T-cell (primary cell): Measurements from ENCODE around the gene ARHGEF11. TPM values are rescaled to one million over a fixed set of nuclear protein-coding genes. Genes with fewer than 3 reads are reported as not detected.
"Not testable (repeated sequence)": the region's sequence is repeated elsewhere in the genome, so short reads cannot be mapped to it uniquely, and the experiment has no call there.

Experiments
- ATAC-seq, 4 experiments: fragments of 200-7000 bp in 3 of 4; fragments of 150-1000 bp in 1 of 4; cut with Tn5 transposase; replicated peaks in 1 of 4; 1 replicate in 3 of 4; 2 replicates in 1 of 4; pipeline ENCODE4 v1.10.0; 2021; ENCODE audit warnings: moderate library complexity in 3 of 4, mild to moderate bottlenecking in 2 of 4, moderate number of reproducible peaks in 1 of 4
- CTCF ChIA-PET, 2 donors: fragments of 300-600 bp; sonication (Branson Sonifier 250); formaldehyde crosslinking; loops; one replicate each; lab custom pipeline; 2022; ENCODE audit warnings: antibody characterized with exemption in 2 of 2; lab: Charles Lee
- POLR2A ChIA-PET, 2 donors: fragments of 300-600 bp; sonication (Branson Sonifier 250); formaldehyde crosslinking; loops; one replicate each; lab custom pipeline; 2022; ENCODE audit warnings: antibody characterized with exemption in 2 of 2; lab: Charles Lee
- DNase-seq, 35 experiments: peaks; one replicate each; pipeline versions ENCODE4 v3.0.0 to v3.0.0-alpha.2; 2013 to 2023
- H3K27ac ChIP-seq: one replicate; pipeline ENCODE4 v1.5.1; 2013; ENCODE audit warnings: low read length
- H3K27me3 ChIP-seq, 2 experiments: replicated peaks in 1 of 2; 1 replicate in 1 of 2; 2 replicates in 1 of 2; pipeline versions ENCODE4 v1.6.1 to v1.7.0; 2013; ENCODE audit warnings: low read length in 1 of 2, mixed read lengths in 1 of 2; ENCODE audit not compliant: control insufficient read depth in 2 of 2, insufficient read depth in 2 of 2; ENCODE audit errors: extremely low read depth in 1 of 2
- H3K36me3 ChIP-seq, 2 donors: 1 replicate in 1 of 2; 2 replicates in 1 of 2; pipeline versions ENCODE4 v1.6.1 to v1.7.0; 2013; ENCODE audit warnings: low read length in 1 of 2; ENCODE audit not compliant: control insufficient read depth in 2 of 2, insufficient read depth in 1 of 2; ENCODE audit errors: extremely low read depth in 1 of 2
- H3K4me1 ChIP-seq, 2 experiments: 1 replicate in 1 of 2; 2 replicates in 1 of 2; pipeline versions ENCODE4 v1.6.1 to v1.7.0; 2013; ENCODE audit warnings: low read length in 2 of 2, mixed read lengths in 1 of 2; ENCODE audit not compliant: insufficient read depth in 2 of 2, control insufficient read depth in 1 of 2; ENCODE audit errors: extremely low read depth in 1 of 2
- H3K4me3 ChIP-seq, 2 donors: 1 replicate in 1 of 2; 2 replicates in 1 of 2; pipeline versions ENCODE4 v1.5.1 to v1.7.0; 2013; ENCODE audit warnings: mild to moderate bottlenecking in 2 of 2, low read length in 1 of 2, moderate library complexity in 1 of 2; ENCODE audit not compliant: control insufficient read depth in 1 of 2; ENCODE audit errors: extremely low read depth in 1 of 2
- H3K9me3 ChIP-seq: 2 replicates; pipeline ENCODE4 v1.7.0; 2013
- H3K27ac Mint-ChIP-seq, 2 donors: one replicate each; pipeline ENCODE4 v1.8.0; 2020 to 2021; ENCODE audit warnings: mild to moderate bottlenecking in 2 of 2, mixed read lengths in 2 of 2
- H3K27me3 Mint-ChIP-seq, 2 donors: one replicate each; pipeline ENCODE4 v1.8.0; 2021 to 2022; ENCODE audit warnings: mixed read lengths in 2 of 2
- H3K36me3 Mint-ChIP-seq: one replicate; pipeline ENCODE4 v1.8.0; 2021; ENCODE audit warnings: mixed read lengths
- H3K4me1 Mint-ChIP-seq, 3 donors: one replicate each; pipeline ENCODE4 v1.8.0; 2020 to 2022; ENCODE audit warnings: mixed read lengths in 3 of 3, mild to moderate bottlenecking in 1 of 3
- H3K4me3 Mint-ChIP-seq, 3 donors: one replicate each; pipeline ENCODE4 v1.8.0; 2020 to 2022; ENCODE audit warnings: mild to moderate bottlenecking in 3 of 3, mixed read lengths in 3 of 3, moderate library complexity in 3 of 3
- H3K9me3 Mint-ChIP-seq, 3 donors: one replicate each; pipeline ENCODE4 v1.8.0; 2020 to 2022; ENCODE audit warnings: mixed read lengths in 3 of 3
- WGBS: methylation state at CpG from one replicate; pipeline ENCODE4 v1.1.5; 2013; ENCODE audit warnings: missing lambda C conversion rate; ENCODE audit not compliant: insufficient coverage; 5-methylcytosine and 5-hydroxymethylcytosine counted together
- total RNA-seq, 35 experiments: library from RNA in 6 of 35; stranded (reverse) in 6 of 35; fragments of 120-200 nt in 1 of 35; gene quantifications; one replicate each; pipeline versions ENCODE4 v1.2.1 to v1.2.4 and lab custom pipeline; 2013 to 2026

The ARHGEF11 gene
- total RNA-seq, 5 donors from 2014 or later (not counting 1 experiment from before 2014, with no cell fraction given), result 20.7 to 34.6 (median 34.1) TPM

DNA sequence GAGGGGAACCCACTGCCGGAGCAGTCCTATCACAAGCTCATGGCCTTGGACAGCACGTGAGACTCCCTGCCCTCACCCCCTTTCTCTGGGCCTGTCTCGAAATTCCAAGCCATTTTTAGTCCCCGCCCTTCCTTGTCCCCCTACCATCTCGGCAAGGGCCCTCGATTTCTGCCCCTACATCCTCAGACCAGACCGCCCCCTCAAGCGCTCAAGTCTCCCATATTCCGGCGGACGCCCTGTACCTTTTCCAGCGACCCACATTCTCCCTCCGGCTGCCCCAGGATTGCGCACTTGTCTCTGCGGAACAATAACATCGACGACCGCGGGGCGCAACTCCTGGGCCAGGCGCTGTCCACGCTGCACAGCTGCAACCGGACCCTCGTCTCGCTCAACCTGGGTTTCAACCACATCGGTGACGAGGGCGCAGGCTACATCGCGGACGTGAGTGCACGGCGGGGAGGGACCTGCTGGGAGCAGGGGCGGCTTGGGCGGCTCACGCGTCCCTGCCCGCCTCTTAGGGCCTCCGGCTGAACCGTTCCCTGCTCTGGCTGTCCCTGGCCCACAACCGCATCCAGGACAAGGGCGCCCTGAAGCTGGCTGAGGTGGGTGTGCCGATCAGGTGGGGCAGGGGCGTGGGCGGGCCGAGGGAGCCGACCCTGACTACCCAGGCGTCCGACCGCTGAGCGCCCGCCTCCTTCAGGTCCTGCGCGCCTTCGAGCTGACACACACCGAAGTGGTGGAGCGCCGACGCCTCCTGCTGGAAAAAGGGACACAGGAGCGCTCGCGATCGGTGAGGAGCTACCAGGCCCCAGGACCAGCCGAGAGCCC lies 118.1 kb downstream of the ARHGEF11 start:
- peaks cover 17 to 41% (median 28%) of the 10 kb centered on the region in 3 donors for H3K4me1 Mint-ChIP-seq
- H3K27ac Mint-ChIP-seq, result no peak overlapping the region
- Histone ChIP-seq H3K9me3 (no peaks in the 10 kb centered on the region), H3K27me3 (peaks cover 10 to 89% of the 10 kb centered on the region in 2 experiments), H3K27ac (no peak overlapping the region), H3K4me3 (no peak overlapping the region), H3K36me3 (no peaks in the 10 kb centered on the region), H3K4me1 (peaks cover 0 to 24% of the 10 kb centered on the region in 2 experiments)
- no peaks in the 10 kb centered on the region for H3K9me3 Mint-ChIP-seq
- DNase-seq (peak; percentile 22 to 73 (median 48)), ATAC-seq (peak; percentile 76 to 86 (median 80))
- peak overlapping the region in 1 of 3 donors; percentile 67 for H3K4me3 Mint-ChIP-seq
- H3K36me3 Mint-ChIP-seq, result no peaks in the 10 kb centered on the region
- ChIA-PET POLR2A (interaction anchor here in 1 of 2 donors (0.7 kb wide), 1 partner anchor 67 kb away, joined by 4 read pairs; the partner anchor contains the start of gene NTRK1), CTCF (interaction anchor here (0.8 to 1.3 kb wide), 4 partner anchors 10 to 243 kb away, joined by 3 to 6 read pairs (median 3); partner anchors contain the start of gene PEAR1 (in 1 of the 2))
- 7% methylated on average over 63 of the region's 64 CpGs for WGBS
- H3K27me3 Mint-ChIP-seq, result peaks cover 62 to 89% of the 10 kb centered on the region in 2 donors

DNA sequence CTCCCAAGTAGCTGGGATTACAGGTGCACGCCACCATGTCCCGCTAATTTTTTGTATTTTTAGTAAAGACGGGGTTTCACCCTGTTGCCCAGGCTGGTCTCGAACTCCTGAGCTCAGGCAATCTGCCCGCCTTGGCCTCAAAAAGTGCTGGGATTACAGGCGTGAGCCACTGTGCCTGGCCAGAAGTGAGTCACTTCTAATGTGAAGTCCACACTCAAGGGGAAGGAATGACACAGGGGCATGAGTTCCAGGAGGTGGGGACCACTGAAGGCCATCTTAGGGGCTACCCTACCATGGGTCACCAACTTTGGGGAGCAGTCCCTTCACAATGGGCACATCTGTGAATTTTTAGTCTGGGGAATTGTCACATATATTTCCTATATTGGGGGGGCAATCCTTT lies 118.8 kb downstream of the ARHGEF11 start:
- H3K4me1 ChIP-seq, result peaks cover 0 to 24% of the 10 kb centered on the region in 2 experiments
- H3K27me3 ChIP-seq, result peaks cover 15 to 90% of the 10 kb centered on the region in 2 experiments
- not testable (repeated sequence) for ATAC-seq, H3K36me3 Mint-ChIP-seq, H3K9me3 ChIP-seq, DNase-seq, H3K27ac ChIP-seq, H3K27ac Mint-ChIP-seq, H3K36me3 ChIP-seq, H3K9me3 Mint-ChIP-seq, H3K4me3 ChIP-seq
- CTCF ChIA-PET, result interaction anchor here (0.6 to 1.3 kb wide), 2 partner anchors 10 to 34 kb away, joined by 3 read pairs; partner anchors contain the start of gene PEAR1 (in 1 of the 2)
- 85% methylated on average over 6 of the region's 6 CpGs for WGBS
- Mint-ChIP-seq H3K4me1 (peaks cover 17 to 41% (median 29%) of the 10 kb centered on the region in 3 donors), H3K27me3 (peaks cover 69 to 91% of the 10 kb centered on the region in 2 donors), H3K4me3 (peak overlapping the region in 1 of 3 donors; percentile 67)
- POLR2A ChIA-PET, result interaction anchor here in 1 of 2 donors (0.7 kb wide), 1 partner anchor 66 kb away, joined by 4 read pairs; the partner anchor contains the start of gene NTRK1

DNA sequence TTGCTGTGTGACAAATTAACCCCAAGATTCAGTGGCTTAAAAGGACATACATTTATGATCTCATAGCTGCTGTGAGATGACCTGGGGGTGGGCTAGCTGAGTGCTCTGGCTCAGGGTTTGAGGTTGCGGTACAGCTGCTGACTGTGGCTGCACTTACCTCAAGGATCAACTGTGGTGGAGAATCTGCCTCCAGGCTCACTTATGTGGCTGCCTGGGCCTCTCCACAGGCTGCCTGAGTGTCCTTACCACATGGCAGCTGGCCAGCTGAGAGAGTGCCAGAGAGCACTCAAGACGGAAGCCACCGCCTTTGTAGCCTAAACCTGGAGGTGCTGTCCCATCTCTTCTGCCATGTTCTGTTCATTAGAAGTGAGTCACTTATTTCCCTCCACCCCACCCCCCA lies 119.4 kb downstream of the ARHGEF11 start:
- peaks cover 18 to 36% (median 25%) of the 10 kb centered on the region in 3 donors for H3K4me1 Mint-ChIP-seq
- H3K36me3 Mint-ChIP-seq, result no peaks in the 10 kb centered on the region
- Histone ChIP-seq H3K9me3 (no peaks in the 10 kb centered on the region), H3K27me3 (peaks cover 17 to 93% of the 10 kb centered on the region in 2 experiments), H3K4me1 (peaks cover 0 to 24% of the 10 kb centered on the region in 2 experiments), H3K27ac (no peak overlapping the region), H3K36me3 (no peaks in the 10 kb centered on the region), H3K4me3 (no peak overlapping the region)
- H3K4me3 Mint-ChIP-seq, result no peak overlapping the region
- H3K27ac Mint-ChIP-seq, result no peak overlapping the region
- WGBS, result 6% methylated on average over 3 of the region's 3 CpGs
- H3K27me3 Mint-ChIP-seq, result peaks cover 69 to 91% of the 10 kb centered on the region in 2 donors
- ATAC-seq, result no peak
- DNase-seq, result peak in 4 of 35 experiments; percentile 14 to 23 (median 18)
- H3K9me3 Mint-ChIP-seq, result no peaks in the 10 kb centered on the region
- ChIA-PET CTCF (interaction anchor here in 1 of 2 donors (0.6 kb wide), 1 partner anchor 9 kb away, joined by 3 read pairs; no protein-coding TSS in a partner anchor), POLR2A (no interaction called here)

DNA sequence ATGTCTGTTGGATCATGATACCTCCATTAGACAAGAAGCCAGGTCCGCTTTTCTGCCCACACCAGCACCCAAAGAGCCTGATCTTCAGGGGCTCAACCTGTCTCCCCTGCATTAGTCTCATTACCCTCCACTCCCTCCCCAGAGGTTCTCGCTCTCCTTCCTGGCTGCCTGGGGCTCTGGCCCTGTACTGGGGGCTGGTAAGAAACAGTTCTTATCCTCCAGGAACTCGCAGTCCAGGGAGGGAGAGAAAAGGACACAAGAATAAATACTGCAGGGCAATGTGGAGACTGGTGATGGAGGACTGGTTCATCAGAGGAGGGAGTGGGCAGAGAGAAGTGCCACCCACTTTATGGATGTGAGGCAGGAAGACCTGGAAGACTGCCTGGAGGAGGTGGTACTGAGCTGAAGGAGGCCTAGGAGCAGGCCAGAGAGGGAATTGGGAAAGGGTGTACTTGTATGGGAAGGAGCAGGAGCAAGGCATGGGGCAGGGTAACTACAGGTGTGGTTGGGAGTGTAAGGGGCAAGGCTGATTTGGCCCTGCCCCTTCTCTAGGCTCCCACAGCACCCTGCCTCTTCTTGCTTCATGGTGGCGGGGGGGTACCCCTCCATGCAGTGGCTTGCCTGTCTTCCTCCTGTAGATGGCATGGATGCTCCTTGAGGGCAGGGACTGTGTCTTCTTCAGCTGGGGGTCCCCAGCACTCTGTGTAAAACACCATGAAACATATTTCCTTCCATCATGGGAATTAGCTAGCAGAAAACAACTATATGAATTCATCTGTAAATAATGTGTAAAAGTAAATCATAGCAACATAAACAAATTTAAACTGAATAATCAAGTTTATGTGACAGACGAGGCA lies 120.2 kb downstream of the ARHGEF11 start:
- Histone ChIP-seq H3K27me3 (peaks cover 21 to 93% of the 10 kb centered on the region in 2 experiments), H3K9me3 (no peaks in the 10 kb centered on the region), H3K27ac (no peak overlapping the region), H3K4me1 (peaks cover 0 to 30% of the 10 kb centered on the region in 2 experiments), H3K36me3 (no peaks in the 10 kb centered on the region), H3K4me3 (no peak overlapping the region)
- DNase-seq (no peak), ATAC-seq (no peak)
- no peaks in the 10 kb centered on the region for H3K9me3 Mint-ChIP-seq
- no peak overlapping the region for H3K4me3 Mint-ChIP-seq
- POLR2A ChIA-PET, result no interaction called here
- H3K27me3 Mint-ChIP-seq, result peaks cover 71 to 92% of the 10 kb centered on the region in 2 donors
- CTCF ChIA-PET, result no interaction called here
- H3K36me3 Mint-ChIP-seq, result no peaks in the 10 kb centered on the region
- 70% methylated on average over 2 of the region's 5 CpGs for WGBS
- peaks cover 25 to 30% (median 28%) of the 10 kb centered on the region in 3 donors for H3K4me1 Mint-ChIP-seq
- H3K27ac Mint-ChIP-seq, result no peak overlapping the region

DNA sequence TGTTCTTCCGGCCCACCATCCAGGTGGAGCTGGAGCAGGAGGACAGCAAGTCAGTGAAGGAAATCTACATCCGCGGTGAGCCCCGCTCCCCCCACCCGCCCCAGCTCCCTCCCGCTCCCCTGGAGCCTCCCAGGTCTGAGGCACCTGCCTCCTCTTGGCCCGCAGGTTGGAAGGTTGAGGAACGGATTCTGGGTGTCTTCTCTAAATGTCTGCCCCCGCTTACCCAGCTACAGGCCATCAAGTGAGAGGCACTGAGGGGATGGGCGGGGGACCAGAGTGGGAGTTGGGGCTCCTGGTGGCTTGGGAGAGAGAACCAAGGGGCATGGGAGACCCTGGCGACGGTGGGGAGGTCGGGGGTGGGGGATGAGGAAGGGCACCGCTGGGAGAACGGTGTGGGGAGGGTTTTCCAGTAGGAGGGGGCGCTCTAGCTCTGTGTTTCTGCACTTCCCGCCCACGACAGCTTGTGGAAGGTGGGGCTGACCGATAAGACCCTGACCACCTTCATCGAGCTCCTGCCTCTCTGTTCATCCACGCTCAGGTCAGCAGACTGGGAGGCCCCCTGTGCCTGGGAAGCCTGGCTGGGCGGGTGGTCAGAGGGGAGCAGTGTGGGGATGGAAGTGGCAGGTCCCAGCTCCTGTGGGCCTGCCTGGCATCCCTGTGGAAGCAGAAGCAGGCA lies 120.9 kb downstream of the ARHGEF11 start:
- ATAC-seq, result no peak
- WGBS, result 51% methylated on average over 16 of the region's 22 CpGs
- H3K36me3 ChIP-seq, result no peaks in the 10 kb centered on the region
- no peak overlapping the region for H3K27ac ChIP-seq
- H3K27me3 Mint-ChIP-seq, result peaks cover 67 to 91% of the 10 kb centered on the region in 2 donors
- POLR2A ChIA-PET, result no interaction called here
- H3K4me1 ChIP-seq, result peaks cover 0 to 33% of the 10 kb centered on the region in 2 experiments
- CTCF ChIA-PET, result no interaction called here
- H3K4me1 Mint-ChIP-seq, result peaks cover 27 to 30% (median 30%) of the 10 kb centered on the region in 3 donors
- H3K36me3 Mint-ChIP-seq, result no peaks in the 10 kb centered on the region
- H3K27me3 ChIP-seq, result peaks cover 21 to 95% of the 10 kb centered on the region in 2 experiments
- peak overlapping the region in 1 of 3 donors; percentile 69 for H3K4me3 Mint-ChIP-seq
- no peak overlapping the region for H3K4me3 ChIP-seq
- H3K9me3 Mint-ChIP-seq, result no peaks in the 10 kb centered on the region
- no peak for DNase-seq
- no peaks in the 10 kb centered on the region for H3K9me3 ChIP-seq
- no peak overlapping the region for H3K27ac Mint-ChIP-seq
